K562 (cell line): ENCODE data around the gene SOBP.

Experiments used
- ATF2 ChIP-seq: sonication (generic); formaldehyde crosslinking; IDR thresholded peaks from 2 replicates; pipeline ENCODE4 v1.8.1; 2022; ENCODE audit warnings: missing genetic modification reagents
- CTCF ChIP-seq, 3 experiments: IDR thresholded peaks in 2 of 3; conservative IDR thresholded peaks in 1 of 3; 2 replicates each; pipeline ENCODE4 v1.5.1; 2011 to 2012; ENCODE audit warnings: low read length in 3 of 3, mild to moderate bottlenecking in 3 of 3, control low read depth in 2 of 3, improper control_type of control experiment in 1 of 3, inconsistent platforms in 1 of 3, low read depth in 1 of 3, mixed read lengths in 1 of 3, moderate library complexity in 1 of 3; ENCODE audit not compliant: insufficient read depth in 2 of 3
- EZH2 ChIP-seq: IDR thresholded peaks from 2 replicates; pipeline ENCODE4 v1.6.1; 2012; ENCODE audit warnings: low read depth, mild to moderate bottlenecking, inconsistent platforms, low read length, borderline replicate concordance
- FOXK2 ChIP-seq, 2 experiments: fragments of 450-650 bp; IDR thresholded peaks in 1 of 2; conservative IDR thresholded peaks in 1 of 2; 2 replicates each; pipeline ENCODE4 v1.6.1; 2016; ENCODE audit warnings: low read depth in 2 of 2, mild to moderate bottlenecking in 1 of 2
- HNRNPL ChIP-seq: fragments of 200-400 bp; formaldehyde crosslinking; IDR thresholded peaks from 2 replicates; pipeline ENCODE4 v1.6.1; 2017; ENCODE audit warnings: low read depth, mild to moderate bottlenecking, low read length
- PHB ChIP-seq: fragments of 250-450 bp; sonication (Bioruptor Pico); IDR thresholded peaks from 2 replicates; pipeline ENCODE4 v1.5.0; 2021
- POLR2AphosphoS5 ChIP-seq: IDR thresholded peaks from 2 replicates; pipeline ENCODE4 v1.6.1; 2011; ENCODE audit warnings: mild to moderate bottlenecking, low read depth, low read length, moderate library complexity; ENCODE audit not compliant: control insufficient read depth, insufficient read depth
- RFX5 ChIP-seq: IDR thresholded peaks from 2 replicates; pipeline ENCODE4 v1.6.1; 2011; ENCODE audit warnings: low read depth, mild to moderate bottlenecking, improper control_type of control experiment, low read length
- USF2 ChIP-seq: sonication (generic); formaldehyde crosslinking; IDR thresholded peaks from 2 replicates; pipeline ENCODE4 v1.5.0; 2020; ENCODE audit warnings: missing genetic modification reagents
- ZNF239 ChIP-seq: fragments of 250-450 bp; sonication (Bioruptor Pico); IDR thresholded peaks from 2 replicates; pipeline ENCODE4 v1.4.0; 2020; ENCODE audit warnings: mild to moderate bottlenecking
- ZNF644 ChIP-seq: fragments of 200-800 bp; sonication (Bioruptor generic); IDR thresholded peaks from 2 replicates; pipeline ENCODE4 v1.6.1; 2016; ENCODE audit warnings: low read depth, missing genetic modification characterization, missing compliant biosample characterization

GRCh38 chr6:107490566-107491137 lies 735 bp downstream of the SOBP start:
- no peak for TF ChIP-seq RFX5
- TF ChIP-seq EZH2 = no peak
- no peak for TF ChIP-seq ATF2
- TF ChIP-seq CTCF (IDR thresholded peaks at IDR 0.05 in 2 of 3, conservative IDR thresholded peaks at IDR 0.05 in 1 of 3; ENCODE audit: insufficient read depth in 2 of 3, low read depth in 1 of 3, low read length in 3 of 3) = no peak
- no peak for TF ChIP-seq FOXK2 (conservative IDR thresholded peaks at IDR 0.05 in 1 of 2, IDR thresholded peaks at IDR 0.05 in 1 of 2; ENCODE audit: low read depth in 2 of 2)
- TF ChIP-seq POLR2AphosphoS5 = no peak
- TF ChIP-seq HNRNPL = no peak
- TF ChIP-seq USF2 (CRISPR knock-in tag) = no peak
- no peak for TF ChIP-seq ZNF644
- TF ChIP-seq PHB = no peak
- no peak for TF ChIP-seq ZNF239 (CRISPR knock-in tag)
